Stimulated activated CD4-positive, alpha-beta T cell treated with anti-CD3 and anti-CD28 coated beads, Interleukin-15, amount 100 ng/mL, for 1 hour (primary cell): ENCODE measurements around the gene NOC3L.
"Not testable (repeated sequence)": the region's sequence is repeated elsewhere in the genome, so short reads cannot be mapped to it uniquely, and the experiment has no call there.

Source experiments
- DNase-seq, 2 donors: peaks; one replicate each; pipeline ENCODE4 v3.0.0-alpha.2; 2020; ENCODE audit warnings: low read depth in 1 of 2, low spot score in 1 of 2

The NOC3L gene

GRCh38 chr10:94362360-94363250, at the start of gene NOC3L:
NOC3L (minus strand) TSS chr10:94362939; CDS start chr10:94362838, 101 bp downstream.
- DNase-seq = peak; percentile 85 to 97

- no peak for DNase-seq
Observed at GRCh38 chr10:94412449-94412848, 49.7 kb upstream of the NOC3L start.

GRCh38 chr10:94411304-94411703, 48.6 kb upstream of the NOC3L start:
- no peak for DNase-seq

- DNase-seq = no peak
Observed at GRCh38 chr10:94409021-94409657, 46.4 kb upstream of the NOC3L start.

GRCh38 chr10:94407668-94408067, 44.9 kb upstream of the NOC3L start:
- no peak for DNase-seq

GRCh38 chr10:94405406-94405805, 42.7 kb upstream of the NOC3L start:
- no peak for DNase-seq

GRCh38 chr10:94403380-94404213, 40.9 kb upstream of the NOC3L start:
- DNase-seq = no peak

GRCh38 chr10:94402843-94403379, 40.2 kb upstream of the NOC3L start:
- no peak for DNase-seq

- no peak for DNase-seq
Observed at GRCh38 chr10:94402204-94402842, 39.6 kb upstream of the NOC3L start, which contains the start of gene TBC1D12. TBC1D12 (plus strand) TSS chr10:94402541; CDS start chr10:94402614, 73 bp downstream.

GRCh38 chr10:94398762-94399161, 36.0 kb upstream of the NOC3L start:
- DNase-seq = no peak

GRCh38 chr10:94397549-94398370, 35.0 kb upstream of the NOC3L start:
- no peak for DNase-seq

- DNase-seq = not testable (repeated sequence)
Observed at GRCh38 chr10:94392117-94392516, 29.4 kb upstream of the NOC3L start.

- not testable (repeated sequence) for DNase-seq
Observed at GRCh38 chr10:94385733-94386132, 23.0 kb upstream of the NOC3L start.

- no peak for DNase-seq
Observed at GRCh38 chr10:94383530-94383929, 20.8 kb upstream of the NOC3L start.

- DNase-seq = no peak
Observed at GRCh38 chr10:94376865-94377264, 14.1 kb upstream of the NOC3L start.

- no peak for DNase-seq
Observed at GRCh38 chr10:94375374-94375773, 12.6 kb upstream of the NOC3L start.

- DNase-seq = no peak
Observed at GRCh38 chr10:94370501-94370900, 7.8 kb upstream of the NOC3L start.

GRCh38 chr10:94366382-94366781, 3.6 kb upstream of the NOC3L start:
- DNase-seq = no peak

- no peak for DNase-seq
Observed at GRCh38 chr10:94364482-94364881, 1.7 kb upstream of the NOC3L start.

GRCh38 chr10:94363251-94363565, 469 bp upstream of the NOC3L start:
- DNase-seq = no peak
